GM18526 (cell line): Measurements from ENCODE around the gene DNAJB6.

Source experiments
- POLR2A ChIP-seq: IDR thresholded peaks from 3 replicates; pipeline ENCODE4 v1.6.1; 2011; ENCODE audit not compliant: insufficient read length; ENCODE audit errors: extremely low read depth

Gene DNAJB6

DNA sequence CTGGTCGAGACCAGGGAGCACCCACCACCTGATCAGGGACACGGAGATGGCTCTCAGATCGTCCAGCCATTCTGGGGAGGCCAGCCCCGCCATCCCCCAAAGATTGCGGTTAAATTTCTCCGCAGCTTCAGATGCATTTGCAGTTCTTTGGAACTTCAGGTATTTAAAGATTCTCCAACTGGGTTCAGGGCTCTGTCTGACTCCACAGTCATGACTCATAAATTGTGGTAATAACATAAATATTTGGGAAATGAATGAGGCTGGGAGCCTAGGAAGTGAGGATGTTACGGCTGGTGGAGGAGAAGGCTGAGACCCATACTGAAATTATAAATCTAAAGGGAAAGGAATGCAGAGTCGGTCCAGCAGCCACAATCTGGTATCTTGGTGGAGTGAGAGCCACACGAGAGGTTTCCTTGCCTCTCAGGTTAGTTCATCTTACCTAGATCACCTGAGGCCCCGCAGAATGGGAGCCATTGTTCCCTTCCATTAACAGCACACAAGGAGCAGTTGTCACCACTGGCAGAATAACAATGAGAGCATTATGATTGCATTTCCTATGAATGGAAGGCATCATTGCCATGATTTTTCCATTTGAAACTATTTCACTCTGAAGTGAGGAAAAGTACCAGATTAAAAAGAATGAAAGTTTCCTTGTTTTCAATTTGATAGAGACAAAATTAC lies 26.7 kb upstream of the DNAJB6 start:
- no peak for TF ChIP-seq POLR2A

DNA sequence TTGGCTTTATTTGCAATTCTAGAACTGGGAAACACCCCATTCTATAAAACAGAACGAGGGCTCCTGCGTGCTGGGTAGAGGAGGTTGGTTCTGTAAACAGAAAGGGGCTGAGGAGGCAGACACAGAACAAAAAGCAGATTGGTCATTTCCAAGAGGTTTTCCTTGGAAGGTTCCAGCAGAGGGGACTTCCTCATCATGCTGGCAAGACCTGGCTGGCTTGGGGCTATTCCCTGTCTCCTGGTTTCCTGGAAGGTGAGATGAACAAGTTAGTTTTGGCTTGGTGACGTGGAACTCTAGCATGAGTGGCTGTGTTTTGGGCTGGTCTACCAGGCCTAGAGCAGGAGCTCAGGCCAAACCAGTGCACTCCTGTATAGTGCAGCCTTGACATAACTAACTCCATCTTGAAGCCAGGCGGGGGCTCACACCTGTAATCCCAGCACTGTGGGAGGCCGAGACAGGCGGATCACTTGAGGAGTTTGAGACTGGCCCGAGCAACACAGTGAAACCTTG lies 26.1 kb upstream of the DNAJB6 start:
- no peak for TF ChIP-seq POLR2A

DNA sequence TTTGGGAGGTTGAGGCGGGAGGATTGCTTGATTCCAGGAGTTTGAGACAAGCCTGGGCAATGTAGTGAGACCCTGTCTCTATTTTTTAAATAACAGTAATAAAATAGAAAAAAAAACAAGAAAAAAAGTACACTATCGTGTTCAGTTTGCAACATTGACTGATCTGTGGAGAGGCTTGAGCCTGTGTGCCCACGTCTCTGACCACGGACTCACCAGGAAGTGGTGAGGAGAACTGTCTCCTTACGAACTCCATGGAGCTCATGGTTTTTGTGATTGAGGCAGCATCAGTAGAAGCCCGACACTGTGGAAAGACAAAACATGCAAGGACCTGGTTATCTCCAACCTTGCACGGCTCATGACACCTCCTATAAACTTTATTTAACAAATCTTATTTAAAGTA lies 23.9 kb upstream of the DNAJB6 start:
- TF ChIP-seq POLR2A: no peak

DNA sequence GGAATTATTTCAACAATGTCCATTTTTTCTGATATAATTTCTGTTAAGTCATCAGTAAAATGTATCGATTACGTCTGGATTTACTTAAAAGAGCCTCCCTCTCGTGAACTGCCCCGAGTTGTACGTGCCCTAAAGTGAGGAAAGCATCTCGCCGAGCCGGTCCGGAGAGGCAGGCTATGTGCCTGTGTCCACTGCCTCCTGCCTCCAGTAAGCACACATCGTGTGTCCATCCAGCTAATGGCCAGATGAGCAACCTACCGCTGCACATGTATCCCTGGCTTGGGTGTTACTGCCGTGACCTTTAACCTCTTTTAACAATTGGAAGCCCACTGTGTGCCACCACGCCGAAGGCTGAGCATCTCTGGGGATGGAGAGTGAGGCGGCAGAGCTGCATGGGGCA lies 23.2 kb upstream of the DNAJB6 start:
- TF ChIP-seq POLR2A: no peak

DNA sequence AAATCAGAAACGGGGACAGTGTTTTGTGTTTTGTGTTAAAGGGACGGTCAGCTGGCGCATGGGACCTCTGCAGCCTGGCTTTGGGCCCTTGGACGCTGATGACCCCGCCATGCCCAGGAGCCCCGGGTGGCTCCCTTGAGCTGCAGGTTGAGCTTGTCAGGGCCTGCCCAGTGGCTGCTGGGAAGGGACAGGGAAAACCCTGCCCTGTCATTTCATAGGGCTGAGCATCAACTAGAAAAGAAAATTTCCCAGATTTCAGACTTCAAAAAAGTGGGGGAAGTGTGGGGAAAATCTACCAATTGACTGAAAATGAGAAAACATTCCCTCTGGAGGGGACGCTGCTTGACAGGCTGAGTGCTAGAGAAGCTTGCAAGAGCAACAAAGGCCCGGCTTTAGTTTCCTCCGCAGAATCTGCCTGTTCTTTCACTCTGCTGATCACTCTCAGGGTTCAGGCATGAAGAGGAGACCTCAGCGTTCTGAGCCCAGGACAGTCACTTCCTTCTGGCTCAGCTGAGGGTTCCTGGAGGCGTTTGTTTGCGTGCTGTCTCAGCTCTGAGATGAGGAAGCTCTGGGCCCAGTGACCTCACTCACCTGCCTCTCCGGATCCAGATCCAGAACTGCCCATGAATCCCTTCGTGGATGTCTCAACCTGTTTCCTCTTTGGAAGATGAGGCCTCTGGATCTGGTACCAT lies 18.6 kb upstream of the DNAJB6 start:
- TF ChIP-seq POLR2A: no peak

DNA sequence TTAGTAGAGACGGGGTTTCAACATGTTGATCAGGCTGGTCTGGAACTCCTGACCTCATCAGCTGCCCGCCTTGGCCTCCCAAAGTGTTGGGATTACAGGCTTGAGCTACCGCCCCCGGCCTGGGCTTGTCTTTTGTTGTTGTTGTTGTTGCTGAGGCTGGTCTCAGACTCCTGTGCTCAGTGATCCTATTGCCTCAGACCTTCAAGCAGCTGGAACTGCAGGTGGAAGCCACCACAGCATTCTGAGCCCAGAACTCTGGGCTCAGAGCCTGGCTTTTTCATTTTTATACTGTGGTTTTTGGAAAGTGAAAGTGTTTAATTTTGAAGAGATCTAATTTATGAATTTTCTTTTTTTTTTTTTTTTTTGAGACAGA lies 16.2 kb upstream of the DNAJB6 start:
- TF ChIP-seq POLR2A: no peak

DNA sequence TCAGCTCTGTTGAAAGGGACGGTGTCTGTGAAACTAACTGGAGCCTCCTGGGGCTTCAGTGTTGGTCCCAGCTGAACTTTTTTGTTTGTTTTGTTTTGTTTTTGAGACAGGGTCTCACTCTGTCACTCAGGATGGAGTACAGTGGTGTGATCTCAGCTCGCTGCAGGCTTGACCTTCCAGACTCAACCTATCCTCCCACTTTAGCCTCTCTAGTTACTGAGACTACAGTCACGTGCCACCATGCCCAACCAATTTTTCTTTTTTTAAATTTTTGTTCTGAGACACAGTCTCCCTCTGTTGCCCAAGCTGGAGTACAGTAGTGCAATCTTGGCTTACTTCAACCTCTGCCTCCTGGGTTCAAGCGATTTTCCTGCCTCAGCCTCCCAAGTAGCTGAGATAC lies 13.4 kb upstream of the DNAJB6 start:
- no peak for TF ChIP-seq POLR2A

DNA sequence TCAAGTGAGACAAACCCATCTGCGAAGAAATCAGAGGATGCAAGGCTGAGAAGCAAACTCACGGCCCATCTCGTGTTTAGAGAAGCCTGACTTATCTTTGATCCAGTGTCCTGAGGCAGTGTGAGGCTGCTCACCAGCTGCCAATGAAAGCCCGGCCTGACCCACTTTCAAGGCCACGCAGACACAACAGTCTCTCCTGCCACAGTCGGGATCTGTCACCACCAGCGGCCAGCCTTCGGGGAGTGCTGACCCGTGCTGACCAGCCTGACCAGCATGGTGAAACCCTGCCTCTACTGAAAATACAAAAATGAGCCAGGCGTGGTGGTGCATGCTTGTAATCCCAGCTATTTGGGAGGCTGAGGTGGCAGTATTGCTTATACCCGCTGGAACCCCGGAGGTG lies 7.4 kb upstream of the DNAJB6 start:
- TF ChIP-seq POLR2A: no peak

DNA sequence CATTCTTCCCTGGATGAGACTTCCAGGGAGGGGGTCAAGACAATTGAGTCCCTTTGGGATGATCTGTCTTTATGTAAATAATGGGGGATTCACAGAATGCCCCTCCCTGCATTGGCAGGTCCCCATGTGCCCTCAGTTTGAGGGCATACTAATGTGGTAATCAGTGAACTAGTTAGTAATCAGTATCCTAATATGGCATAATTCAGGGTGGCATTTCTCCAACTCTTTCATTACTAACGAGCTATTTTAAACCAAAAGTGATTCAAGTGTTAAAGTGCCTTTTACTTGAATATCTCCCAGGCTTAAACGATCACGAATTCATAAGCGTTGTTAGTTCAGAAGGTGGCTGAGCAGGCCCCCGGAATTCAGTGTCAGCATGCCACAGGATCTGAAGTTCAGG lies 1.6 kb upstream of the DNAJB6 start:
- no peak for TF ChIP-seq POLR2A

DNA sequence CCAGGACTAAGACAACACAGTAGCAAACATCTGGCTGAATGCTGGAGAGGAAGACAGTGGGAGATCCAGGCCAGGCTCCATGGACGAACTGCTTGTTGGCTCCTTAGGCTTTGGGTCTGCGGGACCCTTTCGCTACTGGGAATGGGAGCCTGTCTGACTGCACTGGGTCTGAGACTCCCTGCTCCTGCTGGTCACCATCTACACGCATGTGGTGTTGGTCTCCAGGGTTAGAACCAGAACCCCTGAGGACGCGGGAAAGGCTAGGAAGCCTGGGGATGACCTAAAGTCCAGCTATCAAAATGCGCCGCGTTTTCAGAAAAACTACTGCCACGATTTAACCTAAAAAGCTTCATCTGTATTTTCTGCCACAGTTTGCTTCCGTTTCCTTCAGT lies 817 bp upstream of the DNAJB6 start:
- TF ChIP-seq POLR2A: no peak

DNA sequence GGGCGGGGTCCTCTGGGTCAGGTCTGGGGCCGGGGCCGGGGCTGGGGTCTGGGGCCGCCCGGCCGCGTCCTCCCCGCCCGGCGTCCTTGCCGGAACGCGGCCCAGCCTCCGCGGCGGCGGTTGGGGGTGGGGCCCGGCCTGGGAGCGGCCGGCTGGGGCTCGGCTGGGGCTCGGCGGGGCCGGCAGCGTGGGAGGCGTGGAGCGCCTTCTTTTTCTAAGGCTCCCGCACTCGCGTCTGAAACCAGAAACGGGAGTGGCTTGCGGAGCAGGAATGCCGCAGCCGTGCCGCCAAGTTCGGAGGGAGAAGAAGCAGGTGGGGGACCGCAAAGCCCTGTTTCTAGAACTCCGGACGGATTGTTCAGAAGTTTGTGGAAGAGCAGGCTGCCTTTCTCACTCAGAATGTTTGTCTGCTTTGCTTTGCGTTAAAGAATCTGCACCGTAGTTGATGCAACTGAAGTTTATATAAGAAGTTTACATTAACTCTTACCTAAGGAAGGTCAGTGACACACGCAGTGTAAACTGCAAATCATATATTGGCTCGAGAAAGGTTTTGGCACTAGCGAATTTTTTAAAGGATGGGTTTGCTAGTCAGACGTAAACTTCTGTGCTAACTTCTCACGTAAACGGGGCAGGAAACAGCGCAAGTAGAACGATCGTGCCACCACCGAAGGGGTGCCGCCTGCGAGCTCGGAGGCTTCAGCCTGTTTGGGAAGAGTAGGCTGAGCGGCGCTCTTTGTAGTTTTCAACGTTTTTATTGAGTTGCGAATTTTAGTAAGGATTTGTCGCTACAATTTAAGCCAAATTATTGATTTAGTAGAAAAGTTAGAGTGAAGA lies 729 bp downstream of the DNAJB6 start:
- no peak for TF ChIP-seq POLR2A

DNA sequence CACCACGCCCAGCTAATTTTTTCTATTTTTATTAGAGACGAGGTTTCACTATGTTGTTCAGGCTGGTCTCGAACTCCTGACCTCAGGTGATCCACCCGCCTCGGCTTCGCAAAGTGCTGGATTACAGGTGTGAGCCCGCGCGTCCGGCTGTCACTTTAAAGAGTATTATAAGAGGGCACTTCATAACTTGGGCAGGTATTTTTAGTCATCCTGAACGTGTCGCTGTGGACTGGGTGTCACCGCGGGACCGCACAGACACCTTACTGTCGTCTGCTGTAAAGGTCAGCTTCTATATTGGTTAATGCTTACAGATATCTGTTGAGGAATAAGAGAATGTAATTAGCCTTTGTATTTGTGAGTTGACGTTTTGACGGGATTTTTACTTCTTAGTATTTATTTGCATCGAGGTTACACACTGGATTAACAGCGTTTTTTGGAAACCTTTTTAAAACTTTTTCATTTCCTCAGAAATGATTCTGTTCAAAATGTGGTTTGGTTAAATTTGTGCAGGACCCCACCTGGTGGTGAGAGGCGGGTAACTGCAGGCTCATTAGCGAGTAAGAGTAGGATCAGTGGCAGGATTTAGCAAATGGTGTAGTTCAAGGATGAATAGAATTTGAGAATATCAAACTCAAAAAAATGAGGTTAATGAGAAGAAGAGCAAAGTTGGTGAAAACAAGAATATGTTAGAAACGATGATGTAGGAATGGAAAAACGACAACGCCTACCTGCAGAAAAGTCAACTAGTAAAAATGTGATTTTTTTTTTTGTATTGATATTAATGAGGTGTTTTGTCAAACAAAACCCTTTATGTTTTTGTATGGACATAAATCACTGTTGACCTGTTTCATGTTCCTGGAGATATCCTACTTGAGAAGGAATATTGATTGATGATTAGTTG lies 3.2 kb downstream of the DNAJB6 start:
- no peak for TF ChIP-seq POLR2A

DNA sequence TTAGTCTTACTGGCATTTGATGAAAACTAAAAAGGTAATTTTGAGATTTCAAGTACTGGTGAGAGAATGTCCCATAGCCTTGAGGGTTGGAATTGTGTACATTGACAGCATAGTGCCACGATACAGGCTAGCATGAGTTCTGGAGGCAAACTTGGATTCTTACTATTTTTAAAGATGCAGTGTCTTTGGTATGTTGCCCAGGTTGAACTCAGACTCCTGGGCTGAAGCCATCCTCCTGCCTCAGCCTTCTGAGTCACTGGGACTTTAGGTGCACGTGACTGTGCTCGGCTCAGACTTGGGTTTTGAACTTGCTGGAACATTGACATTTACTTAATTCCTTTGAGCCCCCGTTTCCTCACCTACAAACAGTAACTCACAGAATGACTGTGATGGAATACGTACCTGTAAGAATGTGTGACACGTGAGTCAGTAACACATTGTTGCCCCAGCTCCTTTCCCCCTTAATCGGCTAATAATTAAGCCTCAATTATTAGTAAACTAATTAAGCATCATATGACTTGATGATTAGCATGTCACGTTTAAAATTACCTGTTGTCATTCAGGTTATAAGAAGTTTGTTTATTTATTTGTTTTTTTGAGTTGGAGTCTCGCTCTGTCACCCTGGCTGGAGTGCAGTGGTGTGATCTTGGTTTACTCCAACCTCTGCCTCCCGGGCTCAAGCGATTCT lies 10.6 kb downstream of the DNAJB6 start:
- no peak for TF ChIP-seq POLR2A

DNA sequence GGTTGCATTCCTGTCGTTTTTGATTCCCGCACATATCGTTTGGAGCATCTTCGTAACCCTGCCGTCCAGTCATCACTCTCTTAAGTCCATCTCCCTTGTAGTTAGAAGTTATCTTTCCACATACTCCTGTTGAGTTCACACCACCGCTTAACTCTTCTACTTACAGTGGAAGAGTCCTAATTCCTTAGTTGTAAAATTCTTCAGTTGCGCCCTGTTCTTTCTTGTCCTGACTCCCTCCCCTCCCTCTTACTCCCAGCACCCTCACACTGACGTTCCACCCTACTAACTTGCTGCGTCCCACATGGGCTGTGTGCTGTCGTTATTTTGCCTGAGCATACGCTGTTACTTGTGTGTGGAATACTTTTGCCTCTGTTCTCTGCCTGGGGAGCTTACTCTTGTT lies 11.7 kb downstream of the DNAJB6 start:
- TF ChIP-seq POLR2A: no peak
